Kidney (tissue), 14 donors: Measurements from ENCODE around the gene MACROD2. TPM values are rescaled to one million over a fixed set of nuclear protein-coding genes. Genes with fewer than 3 reads are reported as not detected.

Source experiments
- DNase-seq, 5 donors: peaks; one replicate each; pipeline ENCODE4 v3.0.0-alpha.2; 2013 to 2020
- FAIRE-seq: peaks from 2 replicates; lab custom pipeline; 2012; peaks lifted over from hg19 to GRCh38; lab: Jason Lieb, UNC
- H3K27ac ChIP-seq, 2 donors: one replicate each; pipeline ENCODE4 v1.7.0; 2013; ENCODE audit warnings: low read depth in 2 of 2, low read length in 2 of 2, inconsistent platforms in 1 of 2
- H3K27me3 ChIP-seq: one replicate; pipeline ENCODE4 v1.7.1; 2013; ENCODE audit warnings: low read length, inconsistent platforms; ENCODE audit not compliant: control insufficient read depth, insufficient read depth
- H3K36me3 ChIP-seq, 3 donors: one replicate each; pipeline versions ENCODE4 v1.7.0 to v1.7.1; 2013; ENCODE audit warnings: low read length in 3 of 3, control low read depth in 1 of 3, inconsistent platforms in 1 of 3; ENCODE audit not compliant: insufficient read depth in 3 of 3, control insufficient read depth in 2 of 3
- H3K4me1 ChIP-seq, 3 donors: one replicate each; pipeline versions ENCODE4 v1.7.0 to v1.7.1; 2013; ENCODE audit warnings: low read length in 3 of 3, inconsistent platforms in 1 of 3, low read depth in 1 of 3; ENCODE audit not compliant: control insufficient read depth in 2 of 3, insufficient read depth in 2 of 3
- H3K4me3 ChIP-seq, 3 donors: one replicate each; pipeline versions ENCODE4 v1.7.0 to v1.8.1; 2013; ENCODE audit warnings: low read length in 3 of 3, control low read depth in 1 of 3, inconsistent platforms in 1 of 3
- H3K9ac ChIP-seq, 3 donors: one replicate each; pipeline versions ENCODE4 v1.7.0 to v1.7.1; 2013; ENCODE audit warnings: low read length in 3 of 3, control low read depth in 1 of 3, inconsistent platforms in 1 of 3
- H3K9me3 ChIP-seq, 3 donors: one replicate each; pipeline versions ENCODE4 v1.7.0 to v1.7.1; 2013; ENCODE audit warnings: low read length in 3 of 3, control low read depth in 1 of 3, inconsistent platforms in 1 of 3; ENCODE audit not compliant: control insufficient read depth in 2 of 3, insufficient read depth in 1 of 3
- intact Hi-C: fragments of 100-400 bp; cut with DNase I; formaldehyde crosslinking; loops from one replicate; pipeline ENCODE4 v1.11.1; 2022
- polyA plus RNA-seq: library from polyadenylated mRNA; stranded (reverse); fragments of 350-450 nt; fragmentation: Illumina TruSeq; extraction: RNeasy Lipid Tissue Mini Kit (QIAGEN cat#74804); gene quantifications from one replicate; pipeline ENCODE4 v1.2.3, GENCODE V29; 2014; ENCODE audit warnings: low read depth, low replicate concordance; ENCODE audit not compliant: insufficient read depth
- total RNA-seq: library from RNA; stranded (reverse); fragmentation: NEBNext Ultra II Directional; extraction: Animal tissue kit (Norgen Biotek cat#: 25700); gene quantifications from one replicate; pipeline ENCODE4 v1.2.1, GENCODE V29; 2021
- TF ChIP-seq, protein P1 (sequence below): IDR thresholded peaks from 3 replicates; pipeline ENCODE4 v1.5.1; 2012; ENCODE audit warnings: mild to moderate bottlenecking, moderate library complexity, borderline replicate concordance; ENCODE audit not compliant: insufficient read depth; ENCODE audit errors: extremely low read depth
- donor health status: control.
- donor health status: control.
- donor health status: control.
- donor health status: control.
- donor health status: control.
- donor health status: DM: yes; HTN: yes; CAD: no.
- donor health status: Normal renal cell carcinoma (clear cell type).

The MACROD2 gene
- total and polyA plus RNA-seq, 2 donors from 2014 or later: 3.0 to 10.0 TPM

GRCh38 chr20:15240801-15241200 lies 1245.5 kb downstream of the MACROD2 start:
- intact Hi-C loops: no loop called here

DNA sequence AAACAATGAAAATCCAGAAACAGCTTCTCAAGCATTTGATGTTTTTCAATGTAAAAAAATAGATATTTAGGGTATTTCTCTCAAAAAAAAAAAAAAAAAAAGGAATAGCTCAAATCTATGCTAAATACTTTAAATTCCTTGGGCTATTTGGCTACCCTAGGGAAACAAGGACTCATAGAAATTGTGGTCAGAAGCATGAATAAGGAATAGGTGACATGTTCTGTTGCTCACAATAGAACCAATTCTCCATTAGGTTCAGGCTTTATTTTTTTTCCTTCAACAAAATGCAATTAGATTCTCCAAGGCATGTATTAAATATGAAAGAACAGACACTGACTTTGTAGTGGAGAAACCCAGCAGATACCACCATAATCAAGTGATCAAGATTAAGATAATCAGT lies 1246.4 kb downstream of the MACROD2 start:
- Histone ChIP-seq H3K9me3 (no peaks in the 10 kb centered on the region), H3K4me1 (no peaks in the 10 kb centered on the region), H3K4me3 (no peak overlapping the region), H3K27ac (no peak overlapping the region), H3K27me3 (no peaks in the 10 kb centered on the region), H3K9ac (no peak overlapping the region), H3K36me3 (no peaks in the 10 kb centered on the region)
- no peak for FAIRE-seq
- DNase-seq: no peak
- intact Hi-C loops: no loop called here
- TF ChIP-seq, protein P1, sequence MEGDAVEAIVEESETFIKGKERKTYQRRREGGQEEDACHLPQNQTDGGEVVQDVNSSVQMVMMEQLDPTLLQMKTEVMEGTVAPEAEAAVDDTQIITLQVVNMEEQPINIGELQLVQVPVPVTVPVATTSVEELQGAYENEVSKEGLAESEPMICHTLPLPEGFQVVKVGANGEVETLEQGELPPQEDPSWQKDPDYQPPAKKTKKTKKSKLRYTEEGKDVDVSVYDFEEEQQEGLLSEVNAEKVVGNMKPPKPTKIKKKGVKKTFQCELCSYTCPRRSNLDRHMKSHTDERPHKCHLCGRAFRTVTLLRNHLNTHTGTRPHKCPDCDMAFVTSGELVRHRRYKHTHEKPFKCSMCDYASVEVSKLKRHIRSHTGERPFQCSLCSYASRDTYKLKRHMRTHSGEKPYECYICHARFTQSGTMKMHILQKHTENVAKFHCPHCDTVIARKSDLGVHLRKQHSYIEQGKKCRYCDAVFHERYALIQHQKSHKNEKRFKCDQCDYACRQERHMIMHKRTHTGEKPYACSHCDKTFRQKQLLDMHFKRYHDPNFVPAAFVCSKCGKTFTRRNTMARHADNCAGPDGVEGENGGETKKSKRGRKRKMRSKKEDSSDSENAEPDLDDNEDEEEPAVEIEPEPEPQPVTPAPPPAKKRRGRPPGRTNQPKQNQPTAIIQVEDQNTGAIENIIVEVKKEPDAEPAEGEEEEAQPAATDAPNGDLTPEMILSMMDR: no peak

More at GRCh38 chr20:15240801-15241200, 1245.5 kb downstream of the MACROD2 start:
- Histone ChIP-seq H3K9ac (no peak overlapping the region), H3K4me3 (no peak overlapping the region), H3K9me3 (no peaks in the 10 kb centered on the region), H3K4me1 (no peaks in the 10 kb centered on the region), H3K36me3 (no peaks in the 10 kb centered on the region), H3K27me3 (no peaks in the 10 kb centered on the region), H3K27ac (no peak overlapping the region)
- TF ChIP-seq, protein P1: no peak
- FAIRE-seq (no peak), DNase-seq (no peak)

DNA sequence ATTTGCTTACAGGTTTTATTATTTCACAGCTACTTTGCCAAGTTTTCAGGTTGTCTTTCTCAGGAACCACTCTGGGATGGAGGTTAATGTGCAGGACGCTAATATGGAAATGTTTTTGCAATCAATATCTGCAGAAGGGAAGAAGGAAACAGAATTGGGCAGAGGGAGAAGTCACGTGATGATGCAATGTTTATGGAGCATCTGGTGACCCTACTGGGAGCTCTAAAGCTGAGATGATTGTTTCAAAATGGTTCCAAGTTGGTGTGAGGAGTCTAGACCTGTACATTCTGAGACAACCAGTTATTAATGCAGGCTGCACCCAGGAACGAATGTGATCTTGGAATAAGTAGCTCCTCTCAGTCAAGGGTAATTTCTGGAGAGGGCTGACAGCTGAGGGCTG lies 1247.5 kb downstream of the MACROD2 start:
- Histone ChIP-seq H3K4me1 (no peaks in the 10 kb centered on the region), H3K27ac (no peak overlapping the region), H3K9me3 (no peaks in the 10 kb centered on the region), H3K4me3 (no peak overlapping the region), H3K27me3 (no peaks in the 10 kb centered on the region), H3K9ac (no peak overlapping the region), H3K36me3 (no peaks in the 10 kb centered on the region)
- DNase-seq (no peak), FAIRE-seq (no peak)
- TF ChIP-seq, protein P1: no peak
- intact Hi-C loops: no loop called here

DNA sequence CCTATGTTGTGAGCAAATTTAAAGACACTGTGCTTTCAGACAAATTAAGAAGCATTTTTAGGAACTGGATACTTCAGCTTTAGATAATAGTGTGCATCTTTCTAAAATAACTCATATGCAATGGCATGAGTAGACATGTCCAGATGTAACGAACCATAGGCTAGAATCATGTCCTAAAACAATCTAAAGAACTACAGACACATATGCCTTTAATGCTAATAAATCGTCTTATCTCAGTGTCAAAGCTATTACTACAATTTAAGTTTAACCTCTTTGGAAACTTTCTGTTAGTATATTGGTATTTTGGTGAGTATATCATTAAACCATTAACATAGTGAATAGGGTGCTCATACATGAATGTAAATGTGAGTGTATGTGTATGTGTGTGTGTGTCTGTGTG lies 1250.6 kb downstream of the MACROD2 start:
- no peaks in the 10 kb centered on the region for H3K27me3 ChIP-seq
- no peak overlapping the region for H3K27ac ChIP-seq
- DNase-seq: no peak
- no peaks in the 10 kb centered on the region for H3K9me3 ChIP-seq
- H3K36me3 ChIP-seq: no peaks in the 10 kb centered on the region
- intact Hi-C loops: no loop called here
- TF ChIP-seq, protein P1: no peak
- no peak for FAIRE-seq
- H3K4me1 ChIP-seq: no peaks in the 10 kb centered on the region
- H3K9ac ChIP-seq: no peak overlapping the region
- no peak overlapping the region for H3K4me3 ChIP-seq
